Measurements from ENCODE around the gene LMOD3.

Gene LMOD3

DNA sequence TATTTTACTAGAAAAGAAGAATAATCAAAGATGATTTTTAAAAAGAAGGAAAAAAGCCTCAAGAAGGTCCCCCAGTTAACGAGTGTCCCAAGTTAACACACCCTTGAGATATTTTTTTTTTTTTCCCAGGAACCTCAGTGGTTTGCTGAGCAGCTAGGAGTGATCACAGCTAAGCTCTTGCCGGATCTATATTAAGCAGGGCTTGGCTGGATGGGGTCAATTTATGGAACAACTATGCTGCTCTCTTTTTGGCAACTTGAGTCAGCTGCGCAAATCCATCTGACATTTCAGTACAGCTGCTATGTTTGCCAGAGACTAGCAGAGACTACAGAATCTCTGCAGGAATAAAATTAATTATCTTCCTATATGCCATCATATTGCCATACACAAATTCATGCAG, at the start of gene LMOD3:
Gene LMOD3, minus strand, starts transcription at position 193 of the 400 bp plus-strand sequence. CDS start 209 bp downstream, outside the sequence.
- no peak within 1 kb of the TSS for H3K9ac ChIP-seq
- no peaks in the 10 kb centered on the region for H3K79me2 ChIP-seq (ENCODE audit: insufficient read depth, low read depth)
- no peaks in the 10 kb centered on the region for H3K27me3 ChIP-seq (ENCODE audit: insufficient read depth, low read depth)
- H3K27ac ChIP-seq, result no peak within 1 kb of the TSS
- H3K36me3 ChIP-seq (ENCODE audit: insufficient read depth), result no peaks in the 10 kb centered on the region
- TF ChIP-seq, protein P1, sequence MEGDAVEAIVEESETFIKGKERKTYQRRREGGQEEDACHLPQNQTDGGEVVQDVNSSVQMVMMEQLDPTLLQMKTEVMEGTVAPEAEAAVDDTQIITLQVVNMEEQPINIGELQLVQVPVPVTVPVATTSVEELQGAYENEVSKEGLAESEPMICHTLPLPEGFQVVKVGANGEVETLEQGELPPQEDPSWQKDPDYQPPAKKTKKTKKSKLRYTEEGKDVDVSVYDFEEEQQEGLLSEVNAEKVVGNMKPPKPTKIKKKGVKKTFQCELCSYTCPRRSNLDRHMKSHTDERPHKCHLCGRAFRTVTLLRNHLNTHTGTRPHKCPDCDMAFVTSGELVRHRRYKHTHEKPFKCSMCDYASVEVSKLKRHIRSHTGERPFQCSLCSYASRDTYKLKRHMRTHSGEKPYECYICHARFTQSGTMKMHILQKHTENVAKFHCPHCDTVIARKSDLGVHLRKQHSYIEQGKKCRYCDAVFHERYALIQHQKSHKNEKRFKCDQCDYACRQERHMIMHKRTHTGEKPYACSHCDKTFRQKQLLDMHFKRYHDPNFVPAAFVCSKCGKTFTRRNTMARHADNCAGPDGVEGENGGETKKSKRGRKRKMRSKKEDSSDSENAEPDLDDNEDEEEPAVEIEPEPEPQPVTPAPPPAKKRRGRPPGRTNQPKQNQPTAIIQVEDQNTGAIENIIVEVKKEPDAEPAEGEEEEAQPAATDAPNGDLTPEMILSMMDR (conservative IDR thresholded peaks at IDR 0.05; ENCODE audit: low read depth, low read length), result no peak
- H3K4me2 ChIP-seq, result no peak within 1 kb of the TSS
- H4K20me1 ChIP-seq (ENCODE audit: insufficient read depth), result no peaks in the 10 kb centered on the region
- peak within 1 kb of the TSS; percentile 44; the same call in 1 of the 2 replicates for H2AFZ ChIP-seq (ENCODE audit: low read depth)
- no peak within 1 kb of the TSS for H3K4me3 ChIP-seq (IDR thresholded peaks at IDR 0.05; ENCODE audit: insufficient read depth, low read depth, low read length)
- peaks cover 8% of the 10 kb centered on the region for H3K4me1 ChIP-seq (ENCODE audit: low read depth, poor library complexity, severe bottlenecking)

DNA sequence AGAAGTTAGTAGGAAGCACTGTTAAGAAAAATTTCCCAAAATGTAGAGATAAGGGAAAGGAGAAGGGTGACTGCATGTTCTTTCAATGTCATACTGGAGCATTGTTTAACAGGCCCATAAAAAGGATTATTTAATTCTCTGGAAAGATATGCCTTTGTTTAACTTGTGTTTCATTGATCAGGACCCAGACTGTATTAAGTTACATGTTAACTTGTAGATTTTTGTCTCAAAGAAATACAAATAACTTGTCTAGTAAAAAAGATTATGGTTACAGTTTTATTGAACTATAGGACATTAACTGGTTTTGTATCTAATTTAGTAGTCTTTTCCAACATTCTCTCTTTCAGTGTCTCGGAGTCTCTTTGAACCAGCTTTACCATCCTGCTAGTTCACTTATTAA, 49.7 kb upstream of the LMOD3 start:
- Histone ChIP-seq H3K79me2 (ENCODE audit: insufficient read depth, low read depth) (no peaks in the 10 kb centered on the region), H3K27me3 (ENCODE audit: insufficient read depth, low read depth) (no peaks in the 10 kb centered on the region), H3K27ac (no peak overlapping the region), H3K4me1 (ENCODE audit: low read depth, poor library complexity, severe bottlenecking) (no peaks in the 10 kb centered on the region), H3K9ac (no peak overlapping the region), H3K4me3 (IDR thresholded peaks at IDR 0.05; ENCODE audit: insufficient read depth, low read depth, low read length) (no peak overlapping the region), H4K20me1 (ENCODE audit: insufficient read depth) (no peaks in the 10 kb centered on the region), H3K36me3 (ENCODE audit: insufficient read depth) (no peaks in the 10 kb centered on the region), H2AFZ (ENCODE audit: low read depth) (no peak overlapping the region), H3K4me2 (no peak overlapping the region)
- TF ChIP-seq, protein P1 (conservative IDR thresholded peaks at IDR 0.05; ENCODE audit: low read depth, low read length), result no peak

DNA sequence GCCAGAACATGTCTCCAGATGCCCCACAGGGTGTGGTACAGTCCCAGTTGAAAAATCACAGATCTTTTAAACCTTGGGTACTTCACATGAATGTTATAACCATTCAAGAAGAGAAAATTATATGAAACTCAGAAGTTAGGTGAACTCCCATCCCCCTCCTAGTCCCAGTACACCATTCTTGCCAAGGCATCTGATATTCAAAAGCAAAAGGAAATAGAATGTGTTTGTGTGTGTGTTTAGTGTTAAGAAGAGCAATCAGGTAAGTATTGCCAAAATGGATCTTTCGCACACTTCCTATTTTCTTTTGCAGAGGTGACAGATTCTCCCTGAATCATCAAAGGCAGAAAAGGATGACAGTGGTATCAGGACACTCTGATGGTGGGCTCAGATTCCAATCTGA, 44.1 kb upstream of the LMOD3 start:
- Histone ChIP-seq H3K27ac (no peak overlapping the region), H3K27me3 (ENCODE audit: insufficient read depth, low read depth) (no peaks in the 10 kb centered on the region), H3K4me3 (IDR thresholded peaks at IDR 0.05; ENCODE audit: insufficient read depth, low read depth, low read length) (no peak overlapping the region), H2AFZ (ENCODE audit: low read depth) (no peak overlapping the region), H3K79me2 (ENCODE audit: insufficient read depth, low read depth) (no peaks in the 10 kb centered on the region), H3K36me3 (ENCODE audit: insufficient read depth) (no peaks in the 10 kb centered on the region), H3K4me1 (ENCODE audit: low read depth, poor library complexity, severe bottlenecking) (peaks cover 10% of the 10 kb centered on the region), H3K9ac (no peak overlapping the region), H3K4me2 (no peak overlapping the region), H4K20me1 (ENCODE audit: insufficient read depth) (no peaks in the 10 kb centered on the region)
- TF ChIP-seq, protein P1 (conservative IDR thresholded peaks at IDR 0.05; ENCODE audit: low read depth, low read length), result no peak

DNA sequence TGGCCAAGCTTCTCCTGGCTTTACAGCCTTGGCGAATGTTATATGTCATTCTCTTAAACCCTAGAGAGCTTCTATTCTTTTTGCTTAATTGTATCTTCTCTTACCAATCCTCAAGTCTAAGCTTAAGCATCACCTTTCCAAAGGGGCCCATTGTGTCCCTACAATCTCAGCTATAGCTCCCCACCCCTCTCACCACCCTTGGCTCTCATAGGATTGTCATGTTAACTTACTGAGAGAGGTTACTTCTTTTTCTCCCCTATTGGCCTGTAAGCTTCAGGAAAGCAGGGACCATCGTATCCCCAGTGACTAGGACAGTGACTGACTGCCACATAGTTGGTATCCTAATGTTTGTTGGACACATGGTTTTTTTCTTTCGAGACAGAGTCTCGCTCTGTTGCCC, 43.3 kb upstream of the LMOD3 start:
- H3K4me2 ChIP-seq, result no peak overlapping the region
- H3K9ac ChIP-seq, result no peak overlapping the region
- H3K36me3 ChIP-seq (ENCODE audit: insufficient read depth), result no peaks in the 10 kb centered on the region
- no peak overlapping the region for H2AFZ ChIP-seq (ENCODE audit: low read depth)
- no peaks in the 10 kb centered on the region for H4K20me1 ChIP-seq (ENCODE audit: insufficient read depth)
- TF ChIP-seq, protein P1 (conservative IDR thresholded peaks at IDR 0.05; ENCODE audit: low read depth, low read length), result no peak
- no peak overlapping the region for H3K4me3 ChIP-seq (IDR thresholded peaks at IDR 0.05; ENCODE audit: insufficient read depth, low read depth, low read length)
- peaks cover 12% of the 10 kb centered on the region for H3K4me1 ChIP-seq (ENCODE audit: low read depth, poor library complexity, severe bottlenecking)
- no peaks in the 10 kb centered on the region for H3K79me2 ChIP-seq (ENCODE audit: insufficient read depth, low read depth)
- no peak overlapping the region for H3K27ac ChIP-seq
- no peaks in the 10 kb centered on the region for H3K27me3 ChIP-seq (ENCODE audit: insufficient read depth, low read depth)

Measured in KMS-11 (cell line).